BLaER1 (cell line): ENCODE measurements around the gene WNT5B.

Experiments used
- H3K27ac ChIP-seq: shearing (Covaris generic); formaldehyde crosslinking; 2 replicates; pipeline ENCODE4 v1.8.1; 2022
- H3K27me3 ChIP-seq: shearing (Covaris generic); formaldehyde crosslinking; 2 replicates; pipeline ENCODE4 v1.8.1; 2022
- H3K36me3 ChIP-seq: shearing (Covaris generic); formaldehyde crosslinking; 2 replicates; pipeline ENCODE4 v1.8.1; 2022
- H3K4me1 ChIP-seq: shearing (Covaris generic); formaldehyde crosslinking; 2 replicates; pipeline ENCODE4 v1.8.1; 2022
- H3K4me2 ChIP-seq: shearing (Covaris generic); formaldehyde crosslinking; 2 replicates; pipeline ENCODE4 v1.8.1; 2022
- H3K4me3 ChIP-seq: shearing (Covaris generic); formaldehyde crosslinking; 2 replicates; pipeline ENCODE4 v1.8.1; 2022
- H3K9ac ChIP-seq: shearing (Covaris generic); formaldehyde crosslinking; 2 replicates; pipeline ENCODE4 v1.8.1; 2022
- H3K9me3 ChIP-seq: shearing (Covaris generic); formaldehyde crosslinking; 2 replicates; pipeline ENCODE4 v1.8.1; 2022
- H4K20me1 ChIP-seq: shearing (Covaris generic); formaldehyde crosslinking; 2 replicates; pipeline ENCODE4 v1.8.1; 2022
- Cebpa-rat ChIP-seq: shearing (Covaris generic); IDR thresholded peaks from 2 replicates; pipeline ENCODE4 v1.8.1; 2022

The WNT5B gene

GRCh38 chr12:1639538-1639937, 10.5 kb downstream of the WNT5B start:
- Histone ChIP-seq H3K9ac (no peak overlapping the region), H3K4me1 (peaks cover 3% of the 10 kb centered on the region), H3K4me3 (no peak overlapping the region), H3K27me3 (no peaks in the 10 kb centered on the region), H3K4me2 (no peak overlapping the region), H3K36me3 (no peaks in the 10 kb centered on the region), H3K9me3 (no peaks in the 10 kb centered on the region), H3K27ac (no peak overlapping the region), H4K20me1 (no peaks in the 10 kb centered on the region)
- TF ChIP-seq Cebpa-rat: no peak

GRCh38 chr12:1640328-1641234, 11.6 kb downstream of the WNT5B start:
- no peaks in the 10 kb centered on the region for H3K27me3 ChIP-seq
- H3K4me2 ChIP-seq: no peak overlapping the region
- no peak for TF ChIP-seq Cebpa-rat
- H3K4me1 ChIP-seq: peaks cover 13% of the 10 kb centered on the region
- no peaks in the 10 kb centered on the region for H3K9me3 ChIP-seq
- no peaks in the 10 kb centered on the region for H4K20me1 ChIP-seq
- H3K9ac ChIP-seq: no peak overlapping the region
- H3K27ac ChIP-seq: no peak overlapping the region
- H3K4me3 ChIP-seq: no peak overlapping the region
- H3K36me3 ChIP-seq: no peaks in the 10 kb centered on the region

- no peaks in the 10 kb centered on the region for H3K36me3 ChIP-seq
- H3K27ac ChIP-seq: no peak overlapping the region
- TF ChIP-seq Cebpa-rat: no peak
These were observed 13.5 kb downstream of the WNT5B start for GRCh38 chr12:1642513-1642912.

GRCh38 chr12:1643043-1643442, 14.0 kb downstream of the WNT5B start:
- H3K9ac ChIP-seq: no peak overlapping the region

More at GRCh38 chr12:1642513-1642912, 13.5 kb downstream of the WNT5B start:
- H3K9ac ChIP-seq: no peak overlapping the region
- H3K9me3 ChIP-seq: no peaks in the 10 kb centered on the region
- no peaks in the 10 kb centered on the region for H4K20me1 ChIP-seq
- no peak overlapping the region for H3K4me3 ChIP-seq
- no peaks in the 10 kb centered on the region for H3K27me3 ChIP-seq
- no peak overlapping the region for H3K4me2 ChIP-seq
- peaks cover 30% of the 10 kb centered on the region for H3K4me1 ChIP-seq

GRCh38 chr12:1643905-1644533, 15.0 kb downstream of the WNT5B start:
- no peaks in the 10 kb centered on the region for H3K27me3 ChIP-seq
- H3K4me1 ChIP-seq: peaks cover 31% of the 10 kb centered on the region
- no peak overlapping the region for H3K27ac ChIP-seq
- H4K20me1 ChIP-seq: no peaks in the 10 kb centered on the region
- H3K4me2 ChIP-seq: peak overlapping the region; percentile 50; the same call in 1 of the 2 replicates
- H3K9me3 ChIP-seq: no peaks in the 10 kb centered on the region
- no peaks in the 10 kb centered on the region for H3K36me3 ChIP-seq
- TF ChIP-seq Cebpa-rat: no peak
- H3K9ac ChIP-seq: no peak overlapping the region
- no peak overlapping the region for H3K4me3 ChIP-seq

More at GRCh38 chr12:1643043-1643442, 14.0 kb downstream of the WNT5B start:
- Histone ChIP-seq H3K36me3 (no peaks in the 10 kb centered on the region), H3K9me3 (no peaks in the 10 kb centered on the region), H3K4me2 (no peak overlapping the region), H3K4me1 (peaks cover 31% of the 10 kb centered on the region), H3K27me3 (no peaks in the 10 kb centered on the region), H3K4me3 (no peak overlapping the region), H4K20me1 (no peaks in the 10 kb centered on the region), H3K27ac (no peak overlapping the region)
- no peak for TF ChIP-seq Cebpa-rat

GRCh38 chr12:1644534-1645438, 15.8 kb downstream of the WNT5B start:
- no peaks in the 10 kb centered on the region for H3K9me3 ChIP-seq
- H4K20me1 ChIP-seq: no peaks in the 10 kb centered on the region
- no peaks in the 10 kb centered on the region for H3K27me3 ChIP-seq
- H3K27ac ChIP-seq: no peak overlapping the region
- H3K9ac ChIP-seq: no peak overlapping the region
- peak overlapping the region; percentile 50 for H3K4me2 ChIP-seq
- no peak overlapping the region for H3K4me3 ChIP-seq
- TF ChIP-seq Cebpa-rat: no peak
- no peaks in the 10 kb centered on the region for H3K36me3 ChIP-seq
- peaks cover 31% of the 10 kb centered on the region for H3K4me1 ChIP-seq

- Histone ChIP-seq H3K27ac (no peak overlapping the region), H3K9me3 (no peaks in the 10 kb centered on the region), H3K36me3 (no peaks in the 10 kb centered on the region), H3K9ac (no peak overlapping the region), H3K27me3 (no peaks in the 10 kb centered on the region), H3K4me2 (peak overlapping the region; percentile 50), H3K4me1 (peaks cover 31% of the 10 kb centered on the region), H4K20me1 (no peaks in the 10 kb centered on the region), H3K4me3 (no peak overlapping the region)
- TF ChIP-seq Cebpa-rat: no peak
These were observed 16.8 kb downstream of the WNT5B start for GRCh38 chr12:1645819-1646218.

- no peak overlapping the region for H3K9ac ChIP-seq
- H3K4me2 ChIP-seq: peak overlapping the region; percentile 57
- no peak for TF ChIP-seq Cebpa-rat
- H3K4me1 ChIP-seq: peaks cover 31% of the 10 kb centered on the region
- no peaks in the 10 kb centered on the region for H3K36me3 ChIP-seq
- H3K4me3 ChIP-seq: no peak overlapping the region
- H3K9me3 ChIP-seq: no peaks in the 10 kb centered on the region
- H4K20me1 ChIP-seq: no peaks in the 10 kb centered on the region
- no peak overlapping the region for H3K27ac ChIP-seq
- H3K27me3 ChIP-seq: no peaks in the 10 kb centered on the region
These were observed 17.7 kb downstream of the WNT5B start for GRCh38 chr12:1646569-1647284.

GRCh38 chr12:1647285-1647669, 18.2 kb downstream of the WNT5B start:
- H3K9ac ChIP-seq: no peak overlapping the region

More at GRCh38 chr12:1647285-1647669, 18.2 kb downstream of the WNT5B start:
- H3K27ac ChIP-seq: no peak overlapping the region
- H3K27me3 ChIP-seq: no peaks in the 10 kb centered on the region
- no peak for TF ChIP-seq Cebpa-rat
- peak overlapping the region; percentile 57 for H3K4me2 ChIP-seq
- no peaks in the 10 kb centered on the region for H3K36me3 ChIP-seq
- H4K20me1 ChIP-seq: no peaks in the 10 kb centered on the region
- no peak overlapping the region for H3K4me3 ChIP-seq
- H3K9me3 ChIP-seq: no peaks in the 10 kb centered on the region
- H3K4me1 ChIP-seq: peaks cover 31% of the 10 kb centered on the region
